HG02623 (cell line): Measurements from ENCODE around the gene DLG1.
"Not testable (repeated sequence)": the region's sequence is repeated elsewhere in the genome, so short reads cannot be mapped to it uniquely, and the experiment has no call there.

Experiments used
- ATAC-seq: cut with Tn5 transposase; IDR thresholded peaks from one replicate; pipeline ENCODE4 v1.9.1; 2021; ENCODE audit warnings: moderate library complexity; ENCODE audit not compliant: unreplicated experiment

DLG1 gene

DNA sequence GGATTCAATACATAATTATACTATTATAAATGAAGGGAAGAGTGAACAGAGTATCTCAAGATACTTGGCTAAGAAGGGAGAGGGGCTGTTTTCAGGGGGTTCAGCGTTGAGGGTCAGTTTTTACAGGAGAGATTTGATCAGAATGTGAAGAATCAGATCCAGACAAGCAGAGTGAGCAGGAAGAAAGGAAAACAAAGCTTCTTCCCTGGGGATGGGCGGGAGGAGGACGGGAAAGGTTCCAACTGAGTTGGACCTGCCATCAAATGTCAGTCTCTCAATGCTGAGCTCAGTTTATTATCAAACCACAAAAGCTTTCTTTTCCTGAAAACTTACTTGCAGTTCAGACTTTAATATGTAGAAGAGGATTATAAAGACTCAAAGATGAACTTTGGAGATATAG is 262.8 kb downstream of the DLG1 start:
- no peak for ATAC-seq

DNA sequence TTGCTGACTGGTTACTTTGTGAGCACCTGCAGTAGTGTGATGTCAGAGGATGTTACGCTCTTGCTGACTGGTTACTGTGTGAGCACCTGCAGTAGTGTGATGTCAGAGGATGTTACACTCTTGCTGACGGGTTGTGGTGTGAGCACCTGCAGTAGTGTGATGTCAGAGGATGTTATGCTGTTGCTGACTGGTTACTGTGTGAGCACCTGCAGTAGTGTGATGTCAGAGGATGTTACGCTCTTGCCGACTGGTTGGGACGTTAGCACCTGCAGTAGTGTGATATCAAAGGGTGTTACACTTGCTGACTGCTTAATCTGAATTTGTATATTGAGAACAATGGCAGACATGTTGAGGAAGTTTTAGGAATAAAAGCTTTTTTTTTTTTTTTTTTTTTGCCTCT is 263.6 kb downstream of the DLG1 start:
- ATAC-seq = not testable (repeated sequence)

DNA sequence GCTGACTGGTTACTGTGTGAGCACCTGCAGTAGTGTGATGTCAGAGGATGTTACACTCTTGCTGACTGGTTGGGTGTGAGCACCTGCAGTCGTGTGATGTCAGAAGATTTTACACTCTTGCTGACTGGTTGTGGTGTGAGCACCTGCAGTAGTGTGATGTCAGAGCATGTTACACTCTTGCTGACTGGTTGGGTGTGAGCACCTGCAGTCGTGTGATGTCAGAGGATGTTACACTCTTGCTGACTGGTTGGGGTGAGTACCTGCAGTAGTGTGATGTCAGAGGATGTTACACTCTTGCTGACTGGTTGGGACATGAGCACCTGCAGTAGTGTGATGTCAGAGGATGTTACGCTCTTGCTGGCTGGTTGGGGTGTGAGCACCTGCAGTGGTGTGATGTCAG is 264.6 kb downstream of the DLG1 start:
- ATAC-seq = not testable (repeated sequence)

DNA sequence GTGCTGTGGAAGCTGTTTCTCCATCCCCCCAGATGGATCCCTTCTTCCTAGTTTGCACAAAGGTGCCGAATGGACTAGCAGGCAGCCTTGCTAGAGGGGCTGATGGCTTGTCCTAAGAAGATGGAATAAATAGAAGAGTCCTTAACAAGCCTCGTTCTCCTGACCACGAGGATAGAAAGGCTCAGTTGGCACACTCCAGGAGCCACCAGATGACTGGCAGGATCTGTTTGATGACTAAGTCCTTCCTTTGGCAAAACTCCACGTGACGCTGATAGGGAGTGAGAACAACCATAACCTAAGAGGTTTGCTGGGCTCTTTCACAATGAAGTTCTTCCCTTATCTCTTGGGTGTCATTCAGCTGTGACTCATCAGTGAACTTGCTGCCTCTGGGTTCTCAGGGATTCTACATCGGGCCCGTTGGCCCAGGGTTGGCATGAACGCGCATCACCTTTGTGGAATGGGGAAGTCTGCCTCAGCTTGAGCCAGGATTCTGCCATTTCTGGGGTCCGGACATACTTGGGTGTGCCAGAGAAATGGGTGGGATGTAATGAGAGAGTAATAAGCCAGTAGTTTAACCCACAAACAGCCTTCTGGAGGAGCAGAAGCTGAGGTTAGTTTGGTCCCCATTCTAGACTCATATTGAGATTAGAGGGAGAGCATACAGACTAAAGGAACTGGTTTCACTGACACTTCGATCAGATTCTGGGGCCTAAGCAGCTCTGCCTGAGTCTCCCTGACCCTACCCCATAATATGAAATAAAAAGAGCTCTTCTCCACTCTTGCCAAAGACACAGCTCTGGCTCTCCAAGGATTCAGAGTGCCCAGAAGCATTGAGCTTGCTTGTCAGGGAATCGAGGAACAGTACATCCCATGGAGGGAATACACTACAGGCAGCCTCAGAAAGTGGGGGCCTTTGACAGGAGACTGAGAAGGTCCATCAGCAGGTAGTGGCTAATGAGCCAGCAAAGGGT is 266.8 kb downstream of the DLG1 start:
- no peak for ATAC-seq

DNA sequence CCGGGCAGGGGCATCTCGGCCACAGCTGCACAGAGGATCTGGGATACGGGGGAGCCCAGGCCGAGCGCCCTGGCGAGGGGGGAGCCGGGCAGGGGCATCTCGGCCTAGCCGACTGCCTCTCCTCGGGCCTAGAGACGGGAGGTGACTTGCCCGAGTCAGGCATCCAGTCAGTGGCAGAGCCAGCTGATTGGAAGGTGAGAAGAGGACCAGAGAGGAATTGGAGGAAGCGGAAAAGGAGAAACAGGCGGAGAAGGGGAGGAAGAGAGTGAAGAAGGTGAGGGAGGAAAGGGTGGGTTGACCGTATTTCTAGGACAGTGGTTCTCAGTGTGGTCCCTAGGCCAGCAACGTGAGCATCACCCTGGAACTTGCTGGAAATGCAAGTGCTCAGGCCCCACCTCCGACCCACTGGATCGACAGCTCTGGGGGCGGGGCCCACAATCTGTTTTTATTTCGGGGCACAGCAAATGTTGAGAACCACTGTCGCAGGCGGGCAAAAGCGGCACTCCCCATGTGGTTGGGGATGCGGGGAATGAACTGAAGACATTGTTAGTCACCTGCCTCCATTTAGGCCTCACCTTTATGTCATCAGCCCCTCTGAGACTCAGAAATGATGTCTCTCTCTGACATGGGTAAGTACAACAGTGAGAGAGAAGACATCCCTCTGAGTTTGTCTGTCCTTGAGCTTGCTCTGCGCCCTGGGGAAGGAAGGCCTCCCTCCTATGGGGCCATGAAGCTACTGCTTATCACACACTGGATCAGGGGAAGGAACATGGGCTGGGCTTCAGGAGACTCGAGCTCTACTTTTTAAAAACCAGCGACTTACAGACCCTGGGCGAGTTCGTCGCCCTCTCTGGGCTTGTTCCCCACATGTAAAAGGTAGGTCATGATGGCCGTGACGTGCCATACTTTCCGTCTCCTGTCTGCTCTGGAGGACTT is 267.8 kb downstream of the DLG1 start:
- ATAC-seq = no peak

DNA sequence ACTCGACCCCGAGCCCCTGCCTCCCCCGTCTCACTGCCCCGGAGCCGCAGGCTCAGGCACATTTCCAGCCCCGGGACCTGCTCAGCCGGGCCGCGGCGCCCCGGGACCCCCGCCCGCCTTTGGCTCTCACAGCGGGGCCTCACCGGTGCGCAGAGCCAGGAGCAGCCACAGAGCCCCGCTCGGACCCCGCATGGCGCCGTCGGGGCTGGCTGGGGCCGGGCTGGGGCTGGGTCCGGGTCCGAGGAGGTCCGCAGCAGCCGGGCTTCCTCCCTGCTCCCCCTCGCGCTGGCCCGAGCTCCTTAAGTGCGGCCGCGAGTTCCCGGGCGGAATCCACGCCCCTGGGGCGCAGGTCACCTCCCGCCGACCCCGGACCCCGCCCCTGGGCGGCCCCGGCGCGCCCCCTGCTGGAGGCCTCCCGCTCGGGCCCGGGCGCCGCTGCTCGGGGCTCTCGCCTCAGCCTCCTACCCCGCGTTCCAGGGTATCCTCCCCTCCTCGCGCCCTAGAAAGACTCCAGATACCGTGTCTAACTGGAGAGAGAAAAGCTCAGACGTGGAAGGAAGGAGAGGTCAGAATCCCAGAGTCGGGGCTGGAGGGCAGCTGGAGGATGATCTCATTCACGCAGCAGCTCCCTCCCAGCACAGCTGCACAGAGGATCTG is 268.8 kb downstream of the DLG1 start, which contains the start of gene MELTF:
MELTF (minus strand) TSS at position 307 of the 657 bp plus-strand sequence; CDS start at position 192, 115 bp downstream.
- ATAC-seq = peak; percentile 77

DNA sequence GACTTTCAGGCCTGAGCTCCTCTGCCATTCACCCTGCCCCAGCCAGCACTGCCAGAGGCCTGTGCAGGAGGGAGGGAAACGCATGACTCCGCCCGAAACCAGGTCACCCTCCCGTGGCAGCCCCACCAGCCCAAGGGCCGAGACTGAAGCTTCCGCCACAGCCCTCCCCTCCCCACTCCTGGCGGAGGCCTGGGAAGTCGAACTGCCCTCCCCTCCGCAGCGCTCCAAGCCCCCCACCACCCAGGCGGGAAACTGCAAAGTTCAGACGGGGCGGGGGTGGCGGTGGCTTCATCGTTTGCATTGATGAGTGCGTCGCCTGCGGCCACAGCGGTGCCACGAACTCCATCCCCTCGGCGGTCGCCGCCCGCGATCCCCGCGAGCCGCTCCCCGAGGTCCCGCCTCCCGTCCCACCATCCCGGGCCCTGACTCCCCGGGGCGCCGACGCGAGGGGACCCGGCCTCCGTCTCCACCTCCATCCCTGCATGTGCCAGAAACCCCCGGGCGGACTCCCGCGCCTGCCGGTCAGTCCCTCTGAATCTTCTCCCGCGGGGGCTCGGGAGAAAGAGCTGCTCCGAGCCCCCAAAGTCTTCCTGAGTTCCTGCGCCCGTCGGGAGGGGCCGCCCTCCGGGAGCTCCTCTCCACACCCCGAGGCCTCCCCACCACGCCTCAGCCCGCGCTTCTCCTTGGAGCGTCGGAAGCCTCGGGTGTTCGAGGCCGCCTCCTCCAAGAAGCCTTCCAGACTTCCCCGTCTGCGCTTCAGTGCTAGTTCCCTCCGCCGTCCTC is 269.5 kb downstream of the DLG1 start:
- ATAC-seq = no peak

DNA sequence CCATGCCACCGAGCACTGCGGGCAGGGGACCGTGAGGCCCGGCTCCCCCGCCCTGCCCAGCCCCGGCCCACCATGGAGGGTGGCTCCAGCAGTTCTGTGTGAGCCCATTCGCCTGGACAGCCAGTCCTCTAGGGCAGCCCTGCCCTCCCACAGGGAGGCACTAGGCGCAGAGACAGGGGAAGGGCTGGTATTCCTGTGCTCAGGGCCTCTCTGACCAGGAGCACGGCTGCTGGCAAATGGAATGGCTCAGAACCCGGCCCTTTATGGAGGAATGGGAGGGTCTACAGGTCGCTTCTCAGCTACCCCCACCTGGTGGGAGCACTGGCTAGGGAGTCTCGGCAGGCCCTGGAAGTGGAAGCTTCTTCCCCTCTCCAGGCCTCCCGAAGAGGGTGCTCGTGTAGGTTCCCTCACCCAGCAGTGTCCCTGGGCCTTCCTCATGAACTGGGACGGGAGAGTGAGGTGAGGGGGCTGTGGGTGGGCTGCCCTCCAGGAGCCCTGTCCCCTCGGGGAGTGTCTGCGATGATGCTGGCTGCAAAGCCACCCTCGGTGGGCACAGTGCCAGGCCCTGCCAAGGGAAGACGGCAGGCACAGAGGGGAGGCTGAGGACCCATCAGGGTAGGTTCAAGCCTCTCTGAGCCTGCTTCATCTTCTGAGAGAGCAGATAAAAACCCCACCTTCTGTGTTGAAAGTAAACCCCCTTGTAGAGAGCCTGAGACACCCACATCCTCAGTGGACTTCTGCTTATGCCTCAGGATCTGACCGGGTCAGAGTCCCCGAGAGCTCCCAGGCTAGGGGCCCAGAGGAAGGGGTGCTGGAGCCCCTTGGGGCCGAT is 270.3 kb downstream of the DLG1 start:
- ATAC-seq = no peak

DNA sequence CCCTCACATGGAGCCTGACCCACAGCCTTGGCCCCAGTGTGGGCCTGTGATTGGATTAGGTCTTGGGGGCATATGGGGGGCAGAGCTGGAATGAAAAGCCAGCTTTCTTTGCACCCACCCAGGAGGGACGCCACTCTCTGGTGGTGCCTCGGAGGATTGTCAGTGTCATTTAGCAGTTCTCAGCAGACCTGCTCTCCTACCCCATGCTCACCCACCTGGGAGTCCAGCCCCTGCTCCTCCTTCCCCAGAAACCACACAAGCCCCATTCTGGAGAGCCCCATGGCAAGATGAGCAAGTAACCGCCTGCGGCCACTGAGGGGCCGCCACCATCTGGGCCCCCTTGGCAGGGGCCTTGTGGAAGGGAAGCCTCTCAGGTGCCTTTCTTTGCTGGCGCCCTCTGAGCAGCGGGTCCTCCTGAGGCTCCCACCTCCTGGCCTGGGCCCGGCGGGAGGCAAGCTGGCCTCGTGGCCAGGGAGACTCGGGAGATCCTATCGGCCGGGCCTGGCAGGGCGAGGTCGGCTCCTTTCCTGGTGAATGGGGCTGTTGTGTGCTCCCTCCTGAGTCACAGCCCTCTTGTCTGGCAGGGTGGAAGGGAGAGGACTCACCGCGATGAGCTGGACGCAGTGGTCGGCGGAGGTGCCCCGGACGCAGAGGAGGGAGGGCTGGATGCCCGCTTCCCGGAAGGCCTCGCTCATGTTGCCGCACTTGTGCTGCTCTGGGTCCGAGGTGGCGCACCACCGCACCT is 271.1 kb downstream of the DLG1 start:
- no peak for ATAC-seq

DNA sequence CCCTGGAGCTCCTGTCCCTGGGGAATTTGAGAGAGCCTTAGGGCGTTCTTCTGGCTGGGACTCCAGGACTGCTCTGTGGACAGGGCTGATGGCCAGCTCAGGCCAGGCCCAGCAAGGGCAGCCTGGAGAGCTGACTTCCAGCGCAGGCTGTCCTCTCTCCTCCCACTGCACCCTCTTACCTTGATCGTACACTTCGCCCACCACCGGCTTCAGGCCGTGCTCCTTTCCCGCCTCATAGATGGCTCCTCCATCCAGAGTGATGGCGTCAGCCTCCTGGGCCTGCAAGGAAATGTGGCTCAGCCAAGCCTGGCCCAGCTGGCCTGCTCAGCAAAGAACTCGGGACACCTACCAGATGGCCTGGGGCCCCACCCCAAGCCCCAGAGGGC is 271.9 kb downstream of the DLG1 start:
- ATAC-seq = no peak

DNA sequence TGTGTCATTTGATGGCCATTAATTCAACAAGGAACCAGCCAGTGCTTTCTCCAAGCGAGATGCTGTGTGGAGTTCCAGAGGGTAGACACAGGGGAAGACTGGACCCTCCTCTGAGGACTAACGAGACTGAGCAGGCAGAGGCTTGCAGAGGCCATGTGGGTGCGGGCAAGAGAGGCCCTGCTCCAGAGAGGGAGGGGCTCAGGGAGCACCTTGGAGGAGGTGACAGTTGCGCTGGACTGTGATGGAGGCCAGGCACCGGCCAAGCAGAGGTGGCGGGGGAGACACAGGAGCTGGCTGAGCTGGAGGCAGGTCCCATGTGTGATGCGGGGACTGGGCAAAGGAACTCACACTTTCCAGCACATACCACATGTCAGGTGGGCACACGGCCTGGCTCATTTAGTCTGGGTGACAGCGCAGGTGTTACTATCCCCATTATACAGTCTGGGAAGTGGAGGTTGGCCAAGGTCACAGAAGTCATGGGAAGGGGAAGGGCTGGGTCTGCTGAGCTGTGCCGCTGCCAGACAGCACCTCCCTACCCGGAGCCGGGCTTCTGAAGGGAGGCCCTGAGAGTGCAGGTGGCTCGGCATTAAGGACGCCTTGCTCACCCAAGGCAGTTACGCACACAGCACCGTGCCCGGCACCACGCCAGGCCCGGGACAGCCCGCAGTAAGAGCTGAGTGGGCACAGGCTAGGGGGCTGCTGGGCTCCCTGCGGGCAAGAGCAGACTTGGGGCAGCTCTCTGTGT is 272.5 kb downstream of the DLG1 start:
- no peak for ATAC-seq

DNA sequence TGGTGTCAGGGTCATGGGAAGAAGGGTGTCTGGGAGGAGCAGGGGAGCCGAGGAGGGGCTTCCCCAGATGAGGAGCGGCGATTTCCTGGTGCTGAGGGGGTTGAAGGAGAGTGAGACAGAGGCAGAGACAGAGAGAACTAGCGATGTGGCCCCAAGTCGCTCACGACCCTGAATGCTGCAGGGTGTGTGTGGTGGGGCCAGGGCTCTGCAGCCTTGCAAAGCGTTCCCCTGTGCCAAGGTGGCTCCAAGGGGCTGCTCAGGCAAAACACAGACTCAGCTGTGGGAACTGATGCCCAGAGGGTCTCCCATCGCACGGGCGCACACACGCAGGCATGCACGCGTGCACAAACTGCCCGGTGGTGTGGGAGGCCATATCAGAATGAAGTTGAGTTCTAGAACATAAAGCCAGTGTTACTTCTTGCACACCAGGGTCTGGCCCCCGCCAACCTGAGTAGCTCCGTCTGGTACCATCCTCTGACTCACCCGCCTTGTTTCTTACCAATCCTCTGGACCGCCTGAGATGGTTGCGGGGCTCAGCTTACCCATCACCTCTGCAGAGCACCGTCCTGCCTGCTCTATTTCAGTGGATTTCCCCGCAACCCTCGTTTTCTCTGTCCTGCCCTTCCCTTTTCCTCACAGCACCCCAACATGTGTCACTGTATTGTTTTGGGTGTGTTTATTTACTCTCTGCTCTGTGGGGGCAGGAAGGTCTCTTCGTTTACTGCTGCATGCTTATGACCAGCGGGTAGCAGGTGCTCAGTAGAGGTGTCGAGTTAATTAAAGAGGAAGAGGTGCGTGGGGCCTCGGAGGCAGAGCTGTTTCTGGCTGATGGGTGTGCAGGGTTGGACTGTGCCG is 273.3 kb downstream of the DLG1 start:
- no peak for ATAC-seq

DNA sequence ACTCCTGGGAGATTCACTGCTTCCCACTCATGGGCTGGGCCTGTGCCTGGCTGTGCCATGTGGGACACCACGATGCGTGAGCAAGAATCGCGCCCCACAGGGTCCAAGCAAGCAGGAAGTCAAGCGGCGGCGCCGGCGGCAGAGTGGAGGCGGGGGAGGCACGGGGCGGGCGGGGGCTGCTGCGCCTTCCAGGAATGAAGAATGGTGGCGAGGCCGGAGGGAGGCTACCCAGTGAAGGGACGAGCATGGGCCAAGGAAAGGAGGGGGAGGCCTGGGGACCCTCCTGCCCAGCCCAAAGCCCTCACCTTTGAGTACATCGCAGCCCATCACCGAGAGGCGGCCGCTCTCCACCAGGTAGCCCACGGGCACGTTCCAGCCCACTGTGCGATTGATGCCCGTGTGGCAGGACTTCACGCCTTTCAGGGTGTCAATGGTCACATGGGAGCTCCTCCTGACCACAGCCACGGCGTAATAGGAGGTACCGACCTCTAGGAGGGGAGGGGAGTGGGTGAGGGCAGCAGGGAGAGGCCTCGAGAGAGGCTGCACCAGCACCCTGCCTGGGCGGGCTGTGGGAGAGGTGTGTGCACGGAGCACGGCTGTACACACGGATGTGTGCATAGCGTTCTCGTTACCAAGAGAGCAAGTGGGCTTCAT is 274.3 kb downstream of the DLG1 start:
- ATAC-seq = no peak

DNA sequence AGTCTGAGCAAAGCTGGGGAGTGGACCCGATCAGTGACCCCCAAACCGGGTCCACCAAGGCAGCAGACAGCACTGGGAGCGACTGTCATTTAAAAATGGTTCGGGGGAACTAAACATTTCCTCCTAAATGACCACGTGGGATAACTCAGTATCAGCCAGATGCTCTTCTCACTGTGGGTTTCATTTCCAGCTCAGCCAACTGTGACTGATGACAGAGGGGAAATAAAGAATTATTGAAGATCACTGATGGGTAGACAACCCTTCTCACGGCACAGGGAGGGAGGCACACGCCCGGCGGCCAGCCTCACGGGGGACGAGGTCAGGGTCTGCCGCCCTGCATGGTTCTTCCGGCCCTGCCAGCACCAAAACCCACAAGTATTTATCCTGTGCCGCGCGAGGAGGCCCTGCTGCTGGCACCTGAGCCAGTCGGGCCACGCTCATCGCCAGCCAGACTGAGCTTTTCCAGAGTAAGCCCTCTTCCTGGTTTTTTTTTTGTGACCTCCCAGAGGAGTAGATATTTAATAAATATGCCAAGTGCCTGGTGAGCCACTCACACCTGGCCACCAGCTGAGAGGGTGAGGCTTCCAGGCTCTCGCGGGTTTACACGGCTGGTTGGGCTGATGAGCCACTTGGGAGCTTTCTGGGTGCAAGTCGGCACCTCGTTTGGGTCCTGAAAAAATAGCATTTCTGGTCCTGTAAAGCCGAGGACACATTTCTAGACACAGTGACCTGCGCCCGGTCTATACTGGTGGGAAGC is 275.0 kb downstream of the DLG1 start:
- ATAC-seq = no peak

DNA sequence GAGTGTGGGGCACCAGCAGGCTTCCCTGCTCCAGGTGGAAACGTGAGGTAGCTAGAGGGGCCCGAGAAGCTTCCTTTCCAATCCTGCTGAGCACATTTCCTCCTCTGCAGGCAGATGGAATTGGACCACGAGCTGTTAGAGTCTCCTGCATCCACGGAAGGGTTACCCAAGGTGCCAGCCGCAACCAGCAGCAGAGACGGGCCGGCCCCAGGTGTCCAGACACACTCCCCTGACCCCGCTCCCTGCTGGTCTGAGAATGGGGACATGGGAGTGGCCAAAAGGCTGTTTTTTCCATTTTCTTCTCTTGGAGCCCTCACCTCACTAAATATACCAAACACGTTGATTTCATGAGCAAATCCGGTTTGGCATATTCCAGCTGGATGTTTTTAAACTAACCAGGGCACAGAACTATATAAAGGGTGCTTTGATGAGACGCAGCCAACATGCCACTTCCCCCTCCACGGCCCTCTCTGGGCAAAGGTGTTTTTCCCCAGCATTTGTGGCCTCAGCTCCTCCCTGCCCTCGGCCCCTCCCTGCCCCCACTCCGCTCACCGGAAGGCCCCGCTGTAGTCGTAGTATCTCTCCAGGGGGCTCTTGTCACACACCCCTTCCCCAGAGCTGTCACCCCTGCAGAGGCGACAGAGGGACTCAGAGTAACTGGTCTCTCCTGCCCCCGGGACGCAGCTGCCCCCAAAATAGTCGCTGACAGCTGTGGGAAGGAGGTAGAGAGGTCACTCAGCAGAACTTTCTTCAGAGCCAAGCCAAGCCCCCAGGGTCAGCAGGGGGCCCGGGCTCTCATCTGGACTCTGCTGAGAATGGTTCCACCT is 275.8 kb downstream of the DLG1 start:
- ATAC-seq = no peak
